SK-N-SH treated with all-trans-retinoic acid at 6 μM for 48 hours (cell line): ENCODE data around the gene MOXD1.

ENCODE experiments used
- ATAC-seq: fragments of 200-7000 bp; cut with Tn5 transposase; 3 replicates; pipeline ENCODE4 v1.9.1; 2020; ENCODE audit warnings: mild to moderate bottlenecking, moderate library complexity
- ARNTL ChIP-seq: fragments of 450-650 bp; formaldehyde crosslinking; IDR thresholded peaks from 2 replicates; pipeline ENCODE4 v1.5.0; 2020; ENCODE audit warnings: low read depth, mild to moderate bottlenecking, moderate library complexity, borderline replicate concordance
- BACH2 ChIP-seq: fragments of 250-450 bp; sonication (Bioruptor Pico); IDR thresholded peaks from 2 replicates; pipeline ENCODE4 v1.9.0; 2021; ENCODE audit warnings: mild to moderate bottlenecking, borderline replicate concordance
- CSDC2 ChIP-seq: fragments of 250-450 bp; sonication (Bioruptor Pico); IDR thresholded peaks from 2 replicates; pipeline ENCODE4 v1.5.0; 2020; ENCODE audit warnings: mild to moderate bottlenecking, moderate library complexity
- ESRRG ChIP-seq: fragments of 250-450 bp; sonication (Bioruptor Pico); IDR thresholded peaks from 2 replicates; pipeline ENCODE4 v1.6.1; 2021; ENCODE audit warnings: mild to moderate bottlenecking
- GLIS3 ChIP-seq: fragments of 250-450 bp; sonication (Bioruptor Pico); IDR thresholded peaks from 2 replicates; pipeline ENCODE4 v1.5.0; 2020; ENCODE audit warnings: mild to moderate bottlenecking, moderate library complexity
- ISL1 ChIP-seq: fragments of 250-450 bp; sonication (Bioruptor Pico); IDR thresholded peaks from 2 replicates; pipeline ENCODE4 v2.1.2; 2022; ENCODE audit warnings: mild to moderate bottlenecking, moderate library complexity
- OSR1 ChIP-seq: fragments of 250-450 bp; sonication (Bioruptor Pico); IDR thresholded peaks from 2 replicates; pipeline ENCODE4 v1.8.0; 2022; ENCODE audit warnings: moderate library complexity, mild to moderate bottlenecking, inconsistent platforms
- PPARA ChIP-seq: fragments of 250-450 bp; sonication (Bioruptor Pico); IDR thresholded peaks from 2 replicates; pipeline ENCODE4 v1.5.0; 2020; ENCODE audit warnings: mild to moderate bottlenecking, borderline replicate concordance
- RARB ChIP-seq: fragments of 250-450 bp; sonication (Bioruptor Pico); IDR thresholded peaks from 2 replicates; pipeline ENCODE4 v1.8.0; 2021; ENCODE audit warnings: mild to moderate bottlenecking, moderate library complexity
- SNAI2 ChIP-seq: fragments of 250-450 bp; sonication (Bioruptor Pico); IDR thresholded peaks from 2 replicates; pipeline ENCODE4 v1.5.0; 2020; ENCODE audit warnings: mild to moderate bottlenecking, moderate library complexity
- TCF4 ChIP-seq: fragments of 250-450 bp; sonication (Bioruptor Pico); IDR thresholded peaks from 2 replicates; pipeline ENCODE4 v1.8.0; 2021; ENCODE audit warnings: mild to moderate bottlenecking, moderate library complexity, borderline replicate concordance
- TOX ChIP-seq: fragments of 250-450 bp; sonication (Bioruptor Pico); IDR thresholded peaks from 2 replicates; pipeline ENCODE4 v1.8.0; 2021; ENCODE audit warnings: mild to moderate bottlenecking, moderate library complexity, borderline replicate concordance
- ZC3H10 ChIP-seq: fragments of 250-450 bp; sonication (Bioruptor Pico); IDR thresholded peaks from 2 replicates; pipeline ENCODE4 v1.5.1; 2021; ENCODE audit warnings: mild to moderate bottlenecking, moderate library complexity
- ZFP3 ChIP-seq: fragments of 250-450 bp; sonication (Bioruptor Pico); IDR thresholded peaks from 2 replicates; pipeline ENCODE4 v1.5.0; 2020; ENCODE audit warnings: mild to moderate bottlenecking, moderate library complexity
- ZFP30 ChIP-seq: fragments of 450-650 bp; formaldehyde crosslinking; IDR thresholded peaks from 2 replicates; pipeline ENCODE4 v1.5.0; 2022; ENCODE audit warnings: mild to moderate bottlenecking, moderate library complexity
- ZNF565 ChIP-seq: fragments of 450-650 bp; formaldehyde crosslinking; conservative IDR thresholded peaks from 2 replicates; pipeline ENCODE4 v1.5.0; 2020; ENCODE audit warnings: low read depth, mild to moderate bottlenecking, moderate library complexity
- ZNF70 ChIP-seq: fragments of 450-650 bp; formaldehyde crosslinking; IDR thresholded peaks from 2 replicates; pipeline ENCODE4 v1.5.0; 2020; ENCODE audit warnings: mild to moderate bottlenecking, moderate library complexity
- ZNF8 ChIP-seq: fragments of 450-650 bp; formaldehyde crosslinking; IDR thresholded peaks from 2 replicates; pipeline ENCODE4 v1.5.0; 2020; ENCODE audit warnings: mild to moderate bottlenecking, moderate library complexity
- TF ChIP-seq, protein P1 (sequence below): fragments of 250-450 bp; sonication (Bioruptor Pico); IDR thresholded peaks from 2 replicates; pipeline ENCODE4 v1.8.0; 2021; ENCODE audit warnings: low read depth, mild to moderate bottlenecking, moderate library complexity, borderline replicate concordance
- TF ChIP-seq, protein P2 (sequence below): fragments of 250-450 bp; sonication (Bioruptor Pico); IDR thresholded peaks from 2 replicates; pipeline ENCODE4 v1.5.1; 2020; ENCODE audit warnings: low read depth, mild to moderate bottlenecking, moderate library complexity
- TF ChIP-seq, protein P3 (sequence below): fragments of 250-450 bp; sonication (Bioruptor Pico); IDR thresholded peaks from 2 replicates; pipeline ENCODE4 v1.5.1; 2021; ENCODE audit warnings: mild to moderate bottlenecking, moderate library complexity
- TF ChIP-seq, protein P4 (sequence below): fragments of 250-450 bp; sonication (Bioruptor Pico); IDR thresholded peaks from 2 replicates; pipeline ENCODE4 v1.8.0; 2020; ENCODE audit warnings: mild to moderate bottlenecking, moderate library complexity, borderline replicate concordance

The MOXD1 gene

DNA sequence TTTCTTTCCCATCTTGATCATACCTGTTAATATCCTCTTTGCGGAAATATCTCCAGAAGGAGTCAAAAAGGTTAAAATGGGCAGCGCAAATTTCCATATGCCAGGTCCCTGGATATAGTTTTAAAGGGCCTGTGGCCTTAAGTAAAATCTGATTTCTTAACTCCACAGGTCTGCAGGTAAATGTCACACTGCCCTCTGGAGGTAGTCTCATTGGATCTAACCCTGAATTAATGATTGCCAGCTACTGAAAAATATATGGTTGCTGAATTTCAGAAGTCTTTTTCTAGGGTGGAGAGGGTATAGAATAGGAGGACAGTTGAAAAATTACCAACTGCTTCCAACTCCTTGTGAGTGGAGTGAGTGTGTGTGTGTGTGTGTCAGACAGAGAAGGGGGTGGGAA lies 8.5 kb downstream of the MOXD1 start:
- TF ChIP-seq SNAI2 (CRISPR knock-in tag) (no peak), ZNF70 (no peak), ARNTL (CRISPR knock-in tag) (no peak), ZFP3 (no peak), ZFP30 (CRISPR knock-in tag) (no peak), GLIS3 (no peak), TOX (CRISPR knock-in tag) (no peak), CSDC2 (CRISPR knock-in tag) (no peak), OSR1 (CRISPR knock-in tag) (no peak), ESRRG (CRISPR knock-in tag) (no peak), RARB (CRISPR knock-in tag) (no peak), ZNF8 (no peak), TCF4 (CRISPR knock-in tag) (no peak), BACH2 (CRISPR knock-in tag) (no peak), ZC3H10 (no peak), ZNF565 (CRISPR knock-in tag) (no peak)
- TF ChIP-seq, protein P1, sequence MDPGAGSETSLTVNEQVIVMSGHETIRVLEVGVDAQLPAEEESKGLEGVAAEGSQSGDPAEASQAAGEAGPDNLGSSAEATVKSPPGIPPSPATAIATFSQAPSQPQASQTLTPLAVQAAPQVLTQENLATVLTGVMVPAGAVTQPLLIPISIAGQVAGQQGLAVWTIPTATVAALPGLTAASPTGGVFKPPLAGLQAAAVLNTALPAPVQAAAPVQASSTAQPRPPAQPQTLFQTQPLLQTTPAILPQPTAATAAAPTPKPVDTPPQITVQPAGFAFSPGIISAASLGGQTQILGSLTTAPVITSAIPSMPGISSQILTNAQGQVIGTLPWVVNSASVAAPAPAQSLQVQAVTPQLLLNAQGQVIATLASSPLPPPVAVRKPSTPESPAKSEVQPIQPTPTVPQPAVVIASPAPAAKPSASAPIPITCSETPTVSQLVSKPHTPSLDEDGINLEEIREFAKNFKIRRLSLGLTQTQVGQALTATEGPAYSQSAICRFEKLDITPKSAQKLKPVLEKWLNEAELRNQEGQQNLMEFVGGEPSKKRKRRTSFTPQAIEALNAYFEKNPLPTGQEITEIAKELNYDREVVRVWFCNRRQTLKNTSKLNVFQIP (CRISPR knock-in tag) = no peak
- TF ChIP-seq, protein P2, sequence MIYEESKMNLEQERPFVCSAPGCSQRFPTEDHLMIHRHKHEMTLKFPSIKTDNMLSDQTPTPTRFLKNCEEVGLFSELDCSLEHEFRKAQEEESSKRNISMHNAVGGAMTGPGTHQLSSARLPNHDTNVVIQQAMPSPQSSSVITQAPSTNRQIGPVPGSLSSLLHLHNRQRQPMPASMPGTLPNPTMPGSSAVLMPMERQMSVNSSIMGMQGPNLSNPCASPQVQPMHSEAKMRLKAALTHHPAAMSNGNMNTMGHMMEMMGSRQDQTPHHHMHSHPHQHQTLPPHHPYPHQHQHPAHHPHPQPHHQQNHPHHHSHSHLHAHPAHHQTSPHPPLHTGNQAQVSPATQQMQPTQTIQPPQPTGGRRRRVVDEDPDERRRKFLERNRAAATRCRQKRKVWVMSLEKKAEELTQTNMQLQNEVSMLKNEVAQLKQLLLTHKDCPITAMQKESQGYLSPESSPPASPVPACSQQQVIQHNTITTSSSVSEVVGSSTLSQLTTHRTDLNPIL = no peak
- peak; percentile 26; the same call in 2 of the 3 replicates for ATAC-seq

DNA sequence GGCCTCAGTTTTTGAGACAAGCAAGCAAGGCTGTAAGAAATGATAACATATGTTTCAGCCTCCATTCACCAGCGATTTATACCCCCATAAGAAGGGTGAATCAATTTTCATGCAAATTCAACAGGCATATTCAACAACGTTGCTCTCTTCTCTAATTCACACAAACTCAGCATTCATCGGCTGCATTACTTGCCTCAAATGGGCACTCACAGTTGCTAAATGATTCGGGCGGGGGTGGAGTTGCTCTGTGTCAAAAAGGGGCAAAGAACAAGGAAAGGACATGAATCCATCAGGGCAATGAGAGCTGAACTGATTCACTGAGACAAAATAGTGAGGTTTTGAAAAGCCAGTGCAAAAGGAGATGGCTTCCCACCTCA lies 9.0 kb downstream of the MOXD1 start:
- peak; percentile 1; the same call in 2 of the 3 replicates for ATAC-seq

DNA sequence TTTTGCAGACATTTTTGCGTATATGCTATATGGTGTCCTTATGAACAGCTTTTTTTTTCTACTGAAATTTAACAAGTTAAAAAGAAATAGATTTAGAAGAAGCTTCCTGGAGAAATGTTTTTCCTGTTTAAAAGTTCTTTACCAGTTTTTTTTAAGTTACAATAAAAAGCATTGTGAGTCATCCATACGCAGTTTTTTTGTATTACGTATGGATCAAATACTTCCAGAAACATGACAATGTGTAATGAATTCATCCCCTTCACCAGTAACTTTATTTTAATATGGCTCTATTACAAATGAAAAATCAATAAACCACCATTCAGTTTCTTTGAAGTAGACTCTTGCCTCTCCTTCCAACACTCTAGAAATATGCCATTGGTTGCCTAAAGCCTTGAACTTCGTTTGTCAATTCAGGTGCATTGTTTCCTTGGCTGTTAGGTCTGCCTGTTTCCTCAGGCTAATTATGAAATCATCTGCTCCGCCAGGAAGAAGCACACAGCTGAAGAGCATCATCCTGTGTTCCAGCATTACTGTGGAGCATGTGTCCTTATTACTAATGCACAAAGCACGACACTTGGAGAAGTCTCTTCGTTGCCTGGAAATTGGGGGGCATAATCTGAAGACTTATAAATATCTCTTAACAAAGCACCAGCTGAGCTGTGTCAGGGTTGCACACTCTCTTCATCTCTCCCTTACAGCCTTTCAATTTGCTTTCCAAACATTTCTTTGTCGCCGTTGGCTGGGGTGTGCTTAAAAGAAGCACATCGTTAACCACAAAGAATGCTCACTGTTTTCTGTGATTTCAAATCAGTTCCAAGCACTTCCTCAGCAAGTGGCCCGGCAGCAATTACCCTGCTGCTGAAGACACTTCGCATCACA lies 9.6 kb downstream of the MOXD1 start:
- TF ChIP-seq OSR1 (CRISPR knock-in tag) = no peak
- TF ChIP-seq, protein P3, sequence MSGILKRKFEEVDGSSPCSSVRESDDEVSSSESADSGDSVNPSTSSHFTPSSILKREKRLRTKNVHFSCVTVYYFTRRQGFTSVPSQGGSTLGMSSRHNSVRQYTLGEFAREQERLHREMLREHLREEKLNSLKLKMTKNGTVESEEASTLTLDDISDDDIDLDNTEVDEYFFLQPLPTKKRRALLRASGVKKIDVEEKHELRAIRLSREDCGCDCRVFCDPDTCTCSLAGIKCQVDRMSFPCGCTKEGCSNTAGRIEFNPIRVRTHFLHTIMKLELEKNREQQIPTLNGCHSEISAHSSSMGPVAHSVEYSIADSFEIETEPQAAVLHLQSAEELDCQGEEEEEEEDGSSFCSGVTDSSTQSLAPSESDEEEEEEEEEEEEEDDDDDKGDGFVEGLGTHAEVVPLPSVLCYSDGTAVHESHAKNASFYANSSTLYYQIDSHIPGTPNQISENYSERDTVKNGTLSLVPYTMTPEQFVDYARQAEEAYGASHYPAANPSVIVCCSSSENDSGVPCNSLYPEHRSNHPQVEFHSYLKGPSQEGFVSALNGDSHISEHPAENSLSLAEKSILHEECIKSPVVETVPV (CRISPR knock-in tag) = no peak
- TF ChIP-seq ARNTL (CRISPR knock-in tag) = no peak
- no peak for TF ChIP-seq RARB (CRISPR knock-in tag)
- TF ChIP-seq TCF4 (CRISPR knock-in tag) = no peak
- no peak for TF ChIP-seq ZNF70
- TF ChIP-seq ZFP30 (CRISPR knock-in tag) = no peak
- TF ChIP-seq ISL1 (CRISPR knock-in tag) = no peak
- no peak for TF ChIP-seq ZNF565 (CRISPR knock-in tag)
- no peak for TF ChIP-seq BACH2 (CRISPR knock-in tag)
- TF ChIP-seq, protein P4, sequence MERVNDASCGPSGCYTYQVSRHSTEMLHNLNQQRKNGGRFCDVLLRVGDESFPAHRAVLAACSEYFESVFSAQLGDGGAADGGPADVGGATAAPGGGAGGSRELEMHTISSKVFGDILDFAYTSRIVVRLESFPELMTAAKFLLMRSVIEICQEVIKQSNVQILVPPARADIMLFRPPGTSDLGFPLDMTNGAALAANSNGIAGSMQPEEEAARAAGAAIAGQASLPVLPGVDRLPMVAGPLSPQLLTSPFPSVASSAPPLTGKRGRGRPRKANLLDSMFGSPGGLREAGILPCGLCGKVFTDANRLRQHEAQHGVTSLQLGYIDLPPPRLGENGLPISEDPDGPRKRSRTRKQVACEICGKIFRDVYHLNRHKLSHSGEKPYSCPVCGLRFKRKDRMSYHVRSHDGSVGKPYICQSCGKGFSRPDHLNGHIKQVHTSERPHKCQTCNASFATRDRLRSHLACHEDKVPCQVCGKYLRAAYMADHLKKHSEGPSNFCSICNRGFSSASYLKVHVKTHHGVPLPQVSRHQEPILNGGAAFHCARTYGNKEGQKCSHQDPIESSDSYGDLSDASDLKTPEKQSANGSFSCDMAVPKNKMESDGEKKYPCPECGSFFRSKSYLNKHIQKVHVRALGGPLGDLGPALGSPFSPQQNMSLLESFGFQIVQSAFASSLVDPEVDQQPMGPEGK (CRISPR knock-in tag) = no peak
- TF ChIP-seq CSDC2 (CRISPR knock-in tag) = no peak
- TF ChIP-seq, all 23 proteins: peak for 0
- ATAC-seq = peak; percentile 75

More for the DNA sequence above, 9.0 kb downstream of the MOXD1 start:
- TF ChIP-seq, protein P3 (CRISPR knock-in tag) = no peak
- TF ChIP-seq ZC3H10 (no peak), SNAI2 (CRISPR knock-in tag) (no peak), BACH2 (CRISPR knock-in tag) (no peak), ZNF565 (CRISPR knock-in tag) (no peak), TCF4 (CRISPR knock-in tag) (no peak), TOX (CRISPR knock-in tag) (no peak), ARNTL (CRISPR knock-in tag) (no peak), PPARA (CRISPR knock-in tag) (no peak), RARB (CRISPR knock-in tag) (no peak), ZFP3 (no peak)
- TF ChIP-seq, protein P4 (CRISPR knock-in tag) = no peak
